DOHH2 (cell line): ENCODE results near the gene ILKAP.

Experiments used
- CTCF ChIP-seq: fragments of 200-600 bp; sonication (generic); IDR thresholded peaks from one replicate; pipeline ENCODE4 v1.5.1; 2014; ENCODE audit warnings: antibody characterized with exemption, mild to moderate bottlenecking, low read depth, low read length; ENCODE audit not compliant: poor library complexity, severe bottlenecking
- EZH2phosphoT487 ChIP-seq: fragments of 200-600 bp; sonication (generic); IDR thresholded peaks from 2 replicates; pipeline ENCODE4 v1.6.1; 2017; ENCODE audit warnings: borderline replicate concordance, mild to moderate bottlenecking, antibody characterized with exemption, low read length, moderate library complexity, mixed read lengths

DNA sequence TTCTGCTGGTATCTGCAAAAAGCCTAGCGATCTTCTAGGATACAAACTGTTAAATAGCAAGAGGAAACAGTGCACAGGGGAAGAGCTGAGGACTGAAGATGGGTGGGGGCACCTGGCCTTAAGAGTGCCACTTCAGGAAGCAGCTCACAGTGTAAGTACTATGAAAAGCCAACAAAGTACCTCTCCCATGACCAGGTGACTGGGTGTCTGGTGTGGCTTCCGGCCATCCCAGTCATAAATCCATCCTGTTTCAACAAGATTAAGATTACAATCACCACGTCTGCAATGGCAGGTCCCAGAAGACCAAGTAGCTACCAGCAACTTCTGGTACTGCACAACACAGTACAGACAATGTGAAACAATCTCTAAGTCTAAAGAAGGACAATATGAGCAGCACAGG, 28.8 kb downstream of the ILKAP start:
- TF ChIP-seq CTCF (no peak), EZH2phosphoT487 (no peak)
